A673 (cell line): Measurements from ENCODE around the gene GPC6. TPM values are rescaled to one million over a fixed set of nuclear protein-coding genes. Genes with fewer than 3 reads are reported as not detected.

ENCODE experiments used
- BruUV-seq: library from RNA; stranded (reverse); fragments of 400-500 nt; replicated peaks from 2 replicates; lab custom pipeline; 2021; lab: Mats Ljungman, UMichigan
- CTCF ChIA-PET: fragments of 300-600 bp; sonication (Branson Sonifier 250); formaldehyde crosslinking; loops from one replicate; lab custom pipeline; 2022; ENCODE audit warnings: antibody characterized with exemption; lab: Charles Lee
- POLR2A ChIA-PET: fragments of 300-600 bp; sonication (Branson Sonifier 250); formaldehyde crosslinking; loops from one replicate; lab custom pipeline; 2022; ENCODE audit warnings: antibody characterized with exemption; ENCODE audit not compliant: low non-redundant PET; lab: Charles Lee
- DNase-seq: peaks from one replicate; pipeline ENCODE4 v3.0.0-alpha.2; 2015; ENCODE audit warnings: low spot score
- H3K27ac ChIP-seq: fragments of 200-600 bp; sonication (generic); 2 replicates; pipeline ENCODE4 v1.5.1; 2016; ENCODE audit warnings: mixed run types, low read depth, mild to moderate bottlenecking, mixed read lengths, antibody characterized with exemption, low read length; ENCODE audit not compliant: poor library complexity, severe bottlenecking
- H3K27me3 ChIP-seq: fragments of 200-600 bp; sonication (generic); replicated peaks from 2 replicates; pipeline ENCODE4 v1.6.1; 2017; ENCODE audit warnings: mixed run types, low read depth, mild to moderate bottlenecking, mixed read lengths, antibody characterized with exemption, low read length; ENCODE audit not compliant: insufficient read depth, poor library complexity
- H3K36me3 ChIP-seq: fragments of 200-600 bp; sonication (generic); 2 replicates; pipeline ENCODE4 v1.6.1; 2016; ENCODE audit warnings: mixed run types, mild to moderate bottlenecking, mixed read lengths, antibody characterized with exemption, low read length; ENCODE audit not compliant: insufficient read depth, poor library complexity, severe bottlenecking
- H3K4me1 ChIP-seq: fragments of 200-600 bp; sonication (generic); 2 replicates; pipeline ENCODE4 v1.6.1; 2017; ENCODE audit warnings: mixed run types, mild to moderate bottlenecking, mixed read lengths, antibody characterized with exemption, low read length; ENCODE audit not compliant: insufficient read depth, poor library complexity, severe bottlenecking
- H3K4me3 ChIP-seq: fragments of 200-600 bp; sonication (generic); 2 replicates; pipeline ENCODE4 v1.5.1; 2016; ENCODE audit warnings: low read depth, mixed run types, mild to moderate bottlenecking, mixed read lengths, low read length; ENCODE audit not compliant: poor library complexity, severe bottlenecking
- H3K9me3 ChIP-seq: fragments of 200-600 bp; sonication (generic); 2 replicates; pipeline ENCODE4 v1.6.1; 2016; ENCODE audit warnings: mixed run types, low read depth, mild to moderate bottlenecking, mixed read lengths, antibody characterized with exemption, low read length; ENCODE audit not compliant: poor library complexity, severe bottlenecking
- CTCF ChIP-seq: fragments of 300-800, 200-600 bp; sonication (generic); conservative IDR thresholded peaks from 2 replicates; pipeline ENCODE4 v1.5.1; 2017; ENCODE audit warnings: low read depth, mild to moderate bottlenecking, antibody characterized with exemption, low read length, moderate library complexity, mixed read lengths
- EZH2 ChIP-seq: fragments of 200-600 bp; sonication (generic); IDR thresholded peaks from 2 replicates; pipeline ENCODE4 v1.6.1; 2017; ENCODE audit warnings: borderline replicate concordance, low read depth, mild to moderate bottlenecking, mixed read lengths, antibody characterized with exemption, low read length; ENCODE audit not compliant: poor library complexity, severe bottlenecking
- intact Hi-C: fragments of 100-400 bp; cut with micrococcal nuclease; formaldehyde crosslinking; loops from one replicate; pipeline ENCODE4 v1.10.0; 2022; ENCODE audit not compliant: unreplicated experiment
- total RNA-seq: library from RNA; stranded (reverse); gene quantifications from 2 replicates; pipeline ENCODE4 v1.2.3, GENCODE V29; 2021

The GPC6 gene
- total RNA-seq, 1 experiment from 2014 or later: 23.3 TPM

GRCh38 chr13:94157705-94158218 lies 931.2 kb downstream of the GPC6 start:
- Histone ChIP-seq H3K4me1 (no peaks in the 10 kb centered on the region), H3K27ac (no peak overlapping the region), H3K36me3 (no peaks in the 10 kb centered on the region), H3K9me3 (peaks cover 3% of the 10 kb centered on the region), H3K4me3 (no peak overlapping the region), H3K27me3 (no peaks in the 10 kb centered on the region)
- CTCF ChIA-PET: no interaction called here
- no TSS peak for BruUV-seq
- TF ChIP-seq EZH2 (no peak), CTCF (no peak)
- POLR2A ChIA-PET: no interaction called here
- intact Hi-C loops: no loop called here
- DNase-seq: no peak

- no peaks in the 10 kb centered on the region for H3K4me1 ChIP-seq
- H3K9me3 ChIP-seq: peaks cover 3% of the 10 kb centered on the region
- no TSS peak for BruUV-seq
- TF ChIP-seq EZH2 (no peak), CTCF (no peak)
- H3K36me3 ChIP-seq: no peaks in the 10 kb centered on the region
- no peak overlapping the region for H3K4me3 ChIP-seq
- CTCF ChIA-PET: no interaction called here
- no peak overlapping the region for H3K27ac ChIP-seq
- POLR2A ChIA-PET: no interaction called here
- no peak for DNase-seq
- no peaks in the 10 kb centered on the region for H3K27me3 ChIP-seq
- intact Hi-C loops: no loop called here
Observed at GRCh38 chr13:94160875-94161274, 934.3 kb downstream of the GPC6 start.

GRCh38 chr13:94162289-94162688 lies 935.7 kb downstream of the GPC6 start:
- Histone ChIP-seq H3K27me3 (no peaks in the 10 kb centered on the region), H3K4me1 (peaks cover 12% of the 10 kb centered on the region), H3K4me3 (no peak overlapping the region), H3K27ac (no peak overlapping the region), H3K9me3 (peaks cover 3% of the 10 kb centered on the region), H3K36me3 (no peaks in the 10 kb centered on the region)
- no peak for DNase-seq
- CTCF ChIA-PET: no interaction called here
- no TSS peak for BruUV-seq
- TF ChIP-seq EZH2 (no peak), CTCF (no peak)
- POLR2A ChIA-PET: no interaction called here
- intact Hi-C loops: no loop called here
